ENCODE data around the gene PAPPA.

DNA sequence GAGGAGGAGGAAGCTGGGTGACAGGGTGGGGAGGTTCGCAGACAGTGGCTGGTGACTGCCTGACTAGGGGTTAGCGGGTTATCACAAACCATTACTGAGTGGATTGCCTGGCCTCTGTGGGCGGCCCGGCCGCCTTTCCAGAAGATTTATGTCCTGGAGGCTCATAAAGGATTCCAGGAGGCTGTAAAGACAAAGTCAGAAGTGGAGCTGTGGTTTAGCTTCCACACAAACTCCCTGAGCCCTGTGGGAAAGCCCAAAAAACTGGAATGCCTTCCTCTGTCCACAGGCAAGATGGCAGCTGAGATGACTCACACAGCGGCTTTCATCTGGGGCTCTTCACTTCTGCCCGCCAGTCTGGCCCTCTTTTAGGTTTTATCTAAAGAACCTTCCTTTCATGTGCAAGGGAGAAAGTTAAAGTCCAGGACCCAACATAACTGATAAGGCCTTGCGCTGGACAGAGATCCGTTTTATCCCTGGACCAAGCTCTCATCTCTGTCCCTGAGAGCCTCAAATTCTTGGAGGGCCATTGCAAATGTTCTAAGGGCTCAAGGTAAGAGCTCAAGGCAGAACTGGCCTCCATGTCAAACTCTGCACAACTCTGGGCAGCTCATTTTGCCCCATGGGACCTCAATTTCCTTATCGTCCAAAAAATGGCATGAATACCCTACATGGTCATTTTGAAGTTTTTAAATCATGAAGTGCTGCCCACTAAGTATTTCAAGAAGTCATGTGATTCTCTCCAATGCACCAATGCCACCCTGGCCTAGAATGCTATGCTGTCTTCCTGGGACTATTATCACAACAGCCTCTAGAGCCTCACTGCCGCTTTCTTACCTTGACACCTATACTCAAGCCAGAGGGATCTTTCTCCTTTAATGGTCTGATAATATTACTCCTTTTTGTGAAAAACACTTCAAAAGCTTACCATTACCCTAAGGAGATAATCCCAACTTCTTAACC lies 284.1 kb downstream of the PAPPA start:
- TF ChIP-seq, protein P1, sequence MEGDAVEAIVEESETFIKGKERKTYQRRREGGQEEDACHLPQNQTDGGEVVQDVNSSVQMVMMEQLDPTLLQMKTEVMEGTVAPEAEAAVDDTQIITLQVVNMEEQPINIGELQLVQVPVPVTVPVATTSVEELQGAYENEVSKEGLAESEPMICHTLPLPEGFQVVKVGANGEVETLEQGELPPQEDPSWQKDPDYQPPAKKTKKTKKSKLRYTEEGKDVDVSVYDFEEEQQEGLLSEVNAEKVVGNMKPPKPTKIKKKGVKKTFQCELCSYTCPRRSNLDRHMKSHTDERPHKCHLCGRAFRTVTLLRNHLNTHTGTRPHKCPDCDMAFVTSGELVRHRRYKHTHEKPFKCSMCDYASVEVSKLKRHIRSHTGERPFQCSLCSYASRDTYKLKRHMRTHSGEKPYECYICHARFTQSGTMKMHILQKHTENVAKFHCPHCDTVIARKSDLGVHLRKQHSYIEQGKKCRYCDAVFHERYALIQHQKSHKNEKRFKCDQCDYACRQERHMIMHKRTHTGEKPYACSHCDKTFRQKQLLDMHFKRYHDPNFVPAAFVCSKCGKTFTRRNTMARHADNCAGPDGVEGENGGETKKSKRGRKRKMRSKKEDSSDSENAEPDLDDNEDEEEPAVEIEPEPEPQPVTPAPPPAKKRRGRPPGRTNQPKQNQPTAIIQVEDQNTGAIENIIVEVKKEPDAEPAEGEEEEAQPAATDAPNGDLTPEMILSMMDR (tag by site-specific recombination; IDR thresholded peaks at IDR 0.05) = no peak
- TF ChIP-seq, protein P2, sequence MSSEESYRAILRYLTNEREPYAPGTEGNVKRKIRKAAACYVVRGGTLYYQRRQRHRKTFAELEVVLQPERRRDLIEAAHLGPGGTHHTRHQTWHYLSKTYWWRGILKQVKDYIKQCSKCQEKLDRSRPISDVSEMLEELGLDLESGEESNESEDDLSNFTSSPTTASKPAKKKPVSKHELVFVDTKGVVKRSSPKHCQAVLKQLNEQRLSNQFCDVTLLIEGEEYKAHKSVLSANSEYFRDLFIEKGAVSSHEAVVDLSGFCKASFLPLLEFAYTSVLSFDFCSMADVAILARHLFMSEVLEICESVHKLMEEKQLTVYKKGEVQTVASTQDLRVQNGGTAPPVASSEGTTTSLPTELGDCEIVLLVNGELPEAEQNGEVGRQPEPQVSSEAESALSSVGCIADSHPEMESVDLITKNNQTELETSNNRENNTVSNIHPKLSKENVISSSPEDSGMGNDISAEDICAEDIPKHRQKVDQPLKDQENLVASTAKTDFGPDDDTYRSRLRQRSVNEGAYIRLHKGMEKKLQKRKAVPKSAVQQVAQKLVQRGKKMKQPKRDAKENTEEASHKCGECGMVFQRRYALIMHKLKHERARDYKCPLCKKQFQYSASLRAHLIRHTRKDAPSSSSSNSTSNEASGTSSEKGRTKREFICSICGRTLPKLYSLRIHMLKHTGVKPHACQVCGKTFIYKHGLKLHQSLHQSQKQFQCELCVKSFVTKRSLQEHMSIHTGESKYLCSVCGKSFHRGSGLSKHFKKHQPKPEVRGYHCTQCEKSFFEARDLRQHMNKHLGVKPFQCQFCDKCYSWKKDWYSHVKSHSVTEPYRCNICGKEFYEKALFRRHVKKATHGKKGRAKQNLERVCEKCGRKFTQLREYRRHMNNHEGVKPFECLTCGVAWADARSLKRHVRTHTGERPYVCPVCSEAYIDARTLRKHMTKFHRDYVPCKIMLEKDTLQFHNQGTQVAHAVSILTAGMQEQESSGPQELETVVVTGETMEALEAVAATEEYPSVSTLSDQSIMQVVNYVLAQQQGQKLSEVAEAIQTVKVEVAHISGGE (tag by site-specific recombination; conservative IDR thresholded peaks at IDR 0.05; ENCODE audit: low read depth) = no peak
- TF ChIP-seq GFI1B (tag by site-specific recombination; IDR thresholded peaks at IDR 0.05) = no peak
- TF ChIP-seq ZNF529 (tag by site-specific recombination; IDR thresholded peaks at IDR 0.05; ENCODE audit: insufficient replicate concordance) = no peak
- TF ChIP-seq ZEB2 (tag by site-specific recombination; IDR thresholded peaks at IDR 0.05) = no peak
- no peak for TF ChIP-seq ZNF544 (tag by site-specific recombination; IDR thresholded peaks at IDR 0.05)
- TF ChIP-seq ZNF184 (tag by site-specific recombination; IDR thresholded peaks at IDR 0.05) = no peak
- no peak for TF ChIP-seq ZNF366 (tag by site-specific recombination; conservative IDR thresholded peaks at IDR 0.05)

All from HEK293 (cell line).